Mononuclear cell (primary cell): ENCODE data around the gene OPN1MW2. TPM values are rescaled to one million over a fixed set of nuclear protein-coding genes. Genes with fewer than 3 reads are reported as not detected.
"Not testable (repeated sequence)": the region's sequence is repeated elsewhere in the genome, so short reads cannot be mapped to it uniquely, and the experiment has no call there.

ENCODE experiments used
- H3K27me3 ChIP-seq: 2 replicates; pipeline ENCODE4 v1.6.0; 2011; ENCODE audit warnings: low read length, control low read depth; ENCODE audit not compliant: insufficient read depth
- H3K4me1 ChIP-seq: 2 replicates; pipeline ENCODE4 v1.5.1; 2011; ENCODE audit warnings: mild to moderate bottlenecking, low read length, control low read depth; ENCODE audit not compliant: insufficient read depth
- H3K4me3 ChIP-seq: 2 replicates; pipeline ENCODE4 v1.5.1; 2011; ENCODE audit warnings: mild to moderate bottlenecking, low read length, moderate library complexity
- H3K9me3 ChIP-seq: 2 replicates; pipeline ENCODE4 v1.5.1; 2011; ENCODE audit warnings: low read depth, mild to moderate bottlenecking, control low read depth, low read length
- total RNA-seq: library from RNA; depleted of rRNA; stranded (reverse); fragments of >200 nt; gene quantifications from one replicate; pipeline ENCODE4 v1.2.3, GENCODE V29; 2012

Gene OPN1MW2
- not detected for total RNA-seq

DNA sequence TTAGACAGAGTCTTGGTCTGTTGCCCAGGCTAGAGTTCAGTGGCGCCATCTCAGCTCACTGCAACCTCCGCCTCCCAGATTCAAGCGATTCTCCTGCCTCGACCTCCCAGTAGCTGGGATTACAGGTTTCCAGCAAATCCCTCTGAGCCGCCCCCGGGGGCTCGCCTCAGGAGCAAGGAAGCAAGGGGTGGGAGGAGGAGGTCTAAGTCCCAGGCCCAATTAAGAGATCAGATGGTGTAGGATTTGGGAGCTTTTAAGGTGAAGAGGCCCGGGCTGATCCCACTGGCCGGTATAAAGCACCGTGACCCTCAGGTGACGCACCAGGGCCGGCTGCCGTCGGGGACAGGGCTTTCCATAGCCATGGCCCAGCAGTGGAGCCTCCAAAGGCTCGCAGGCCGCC is at the start of gene OPN1MW2:
Gene OPN1MW2 (plus strand): TSS at position 301 of the 400 bp plus-strand sequence. CDS start 60 bp downstream, at position 361.
- not testable (repeated sequence) for H3K4me1 ChIP-seq, H3K4me3 ChIP-seq, H3K9me3 ChIP-seq, H3K27me3 ChIP-seq

DNA sequence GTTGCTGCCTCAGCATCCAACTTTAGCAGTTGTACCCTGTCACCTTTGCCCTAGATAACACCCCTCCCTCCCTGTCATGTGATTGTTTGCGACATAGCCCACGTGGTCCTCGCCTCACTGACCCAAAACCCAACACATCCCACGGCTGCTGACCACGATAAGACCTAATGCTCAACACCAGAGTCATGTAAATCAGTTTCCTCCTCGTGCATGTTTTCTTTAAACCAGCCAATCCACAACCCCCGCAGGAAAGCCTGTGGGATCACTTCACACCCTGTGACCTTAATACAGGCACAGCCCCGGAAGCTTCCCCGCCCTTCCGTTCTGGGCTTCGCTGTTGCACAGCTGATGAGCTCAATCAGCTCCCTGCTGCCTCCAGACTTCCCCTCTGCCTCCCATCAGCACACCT is 47.0 kb upstream of the OPN1MW2 start:
- not testable (repeated sequence) for H3K27me3 ChIP-seq, H3K9me3 ChIP-seq, H3K4me1 ChIP-seq, H3K4me3 ChIP-seq

DNA sequence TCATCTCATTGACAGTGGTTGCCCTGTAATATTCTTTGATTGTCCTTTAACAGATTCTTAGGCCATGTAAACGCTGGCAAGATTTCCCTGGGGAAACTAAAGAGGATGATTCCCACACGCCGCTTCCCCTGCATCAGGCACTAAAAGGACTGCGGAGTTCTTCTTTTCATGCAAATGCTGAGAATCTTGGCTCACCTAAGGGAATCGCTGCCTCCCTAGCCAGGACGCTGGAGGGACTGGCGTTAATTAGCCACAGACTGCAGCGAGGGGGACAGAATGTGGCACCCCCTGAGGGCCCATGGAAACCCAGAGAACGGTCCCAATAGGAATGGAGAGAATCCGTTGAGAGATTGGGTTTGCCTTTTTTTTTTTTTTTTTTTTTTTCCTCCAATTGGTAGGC is 45.2 kb upstream of the OPN1MW2 start:
- not testable (repeated sequence) for H3K9me3 ChIP-seq, H3K4me1 ChIP-seq, H3K4me3 ChIP-seq, H3K27me3 ChIP-seq

DNA sequence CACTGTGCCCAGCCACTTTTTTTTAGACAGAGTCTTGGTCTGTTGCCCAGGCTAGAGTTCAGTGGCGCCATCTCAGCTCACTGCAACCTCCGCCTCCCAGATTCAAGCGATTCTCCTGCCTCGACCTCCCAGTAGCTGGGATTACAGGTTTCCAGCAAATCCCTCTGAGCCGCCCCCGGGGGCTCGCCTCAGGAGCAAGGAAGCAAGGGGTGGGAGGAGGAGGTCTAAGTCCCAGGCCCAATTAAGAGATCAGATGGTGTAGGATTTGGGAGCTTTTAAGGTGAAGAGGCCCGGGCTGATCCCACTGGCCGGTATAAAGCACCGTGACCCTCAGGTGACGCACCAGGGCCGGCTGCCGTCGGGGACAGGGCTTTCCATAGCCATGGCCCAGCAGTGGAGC is 37.3 kb upstream of the OPN1MW2 start, which contains the start of gene OPN1MW:
Gene OPN1MW (plus strand): TSS at position 301 of the 400 bp plus-strand sequence. CDS start 82 bp downstream, at position 383.
- H3K9me3 ChIP-seq, H3K4me3 ChIP-seq, H3K27me3 ChIP-seq, H3K4me1 ChIP-seq: not testable (repeated sequence)

DNA sequence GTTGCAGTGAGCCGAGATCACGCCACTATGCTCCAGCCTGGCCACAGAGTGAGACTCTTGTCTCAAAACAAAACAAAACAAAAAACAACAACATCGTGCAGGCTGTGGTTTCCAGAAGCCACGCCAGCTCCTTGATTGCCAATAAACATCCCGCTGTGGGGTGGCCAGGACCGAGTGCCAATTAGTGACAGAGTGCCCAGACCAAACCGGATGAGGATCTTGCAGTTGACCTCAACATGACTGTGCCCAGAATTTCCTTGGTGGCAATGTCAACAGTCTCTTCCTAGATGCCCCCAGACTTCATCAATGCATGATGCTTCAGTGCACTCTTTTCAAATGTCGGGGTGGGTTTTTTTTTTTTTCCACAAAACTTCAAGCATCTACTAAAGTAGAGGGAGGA is 35.8 kb upstream of the OPN1MW2 start:
- H3K27me3 ChIP-seq, H3K9me3 ChIP-seq, H3K4me1 ChIP-seq, H3K4me3 ChIP-seq: not testable (repeated sequence)

DNA sequence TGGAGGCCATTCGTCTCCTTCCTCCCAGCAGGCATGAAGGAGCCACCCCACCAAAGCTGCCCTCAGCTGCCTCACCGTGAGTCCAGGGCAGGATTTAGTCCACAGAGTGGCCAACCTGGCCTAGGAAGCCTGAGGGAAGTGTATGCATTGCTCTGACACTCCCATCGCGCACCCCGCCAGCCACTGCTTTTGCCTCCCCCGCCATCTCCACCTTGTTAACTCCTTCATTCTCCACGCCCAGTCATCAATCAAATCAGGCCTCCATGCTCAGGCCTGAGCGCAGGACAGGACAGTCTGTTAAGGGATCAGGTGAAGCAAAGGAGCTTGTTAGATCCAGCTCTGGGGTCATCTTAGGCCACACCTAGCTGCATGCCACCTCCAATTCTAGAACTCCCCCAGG is 26.7 kb upstream of the OPN1MW2 start:
- H3K4me1 ChIP-seq, H3K9me3 ChIP-seq, H3K4me3 ChIP-seq, H3K27me3 ChIP-seq: not testable (repeated sequence)

DNA sequence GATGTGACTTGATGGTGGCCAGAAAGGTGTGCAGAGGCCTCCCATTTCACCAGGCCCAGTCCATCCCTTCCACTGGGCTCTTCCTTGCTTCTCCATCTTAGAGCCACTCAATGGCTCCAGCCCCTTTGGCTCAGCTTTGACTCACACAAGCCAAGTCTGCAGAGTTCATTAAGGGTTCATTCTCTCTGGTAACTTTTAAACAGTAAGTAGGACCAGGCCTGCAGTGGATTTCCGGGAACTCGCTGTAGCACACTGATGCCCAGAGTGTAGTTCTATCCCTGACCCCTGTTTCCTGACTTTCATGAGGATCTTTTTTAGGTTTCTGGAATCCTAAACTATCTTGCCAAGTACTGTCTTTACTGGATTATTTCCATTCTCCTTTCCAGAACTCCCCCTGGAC is 25.2 kb upstream of the OPN1MW2 start:
- H3K27me3 ChIP-seq, H3K9me3 ChIP-seq, H3K4me3 ChIP-seq, H3K4me1 ChIP-seq: not testable (repeated sequence)

DNA sequence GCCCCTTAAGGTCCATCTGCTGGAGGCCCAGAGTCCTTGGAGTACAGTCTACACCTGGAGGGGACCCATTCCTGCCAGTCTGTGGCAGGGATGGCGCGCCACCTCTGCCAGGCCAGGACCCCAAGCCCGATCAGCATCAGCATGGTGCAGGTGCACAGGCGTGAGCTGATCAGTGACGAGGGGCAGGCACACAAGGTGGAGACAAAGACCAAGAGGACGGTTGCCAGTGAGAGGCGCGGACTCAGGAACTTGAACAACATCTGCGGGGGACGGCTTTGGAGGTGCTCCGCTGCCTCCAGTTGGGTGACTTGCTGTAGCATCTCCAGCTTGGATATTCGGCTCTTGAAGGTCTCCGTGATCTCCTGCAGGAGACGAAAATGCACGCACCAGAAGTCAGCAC is 23.1 kb upstream of the OPN1MW2 start:
- not testable (repeated sequence) for H3K4me1 ChIP-seq, H3K9me3 ChIP-seq, H3K4me3 ChIP-seq, H3K27me3 ChIP-seq

DNA sequence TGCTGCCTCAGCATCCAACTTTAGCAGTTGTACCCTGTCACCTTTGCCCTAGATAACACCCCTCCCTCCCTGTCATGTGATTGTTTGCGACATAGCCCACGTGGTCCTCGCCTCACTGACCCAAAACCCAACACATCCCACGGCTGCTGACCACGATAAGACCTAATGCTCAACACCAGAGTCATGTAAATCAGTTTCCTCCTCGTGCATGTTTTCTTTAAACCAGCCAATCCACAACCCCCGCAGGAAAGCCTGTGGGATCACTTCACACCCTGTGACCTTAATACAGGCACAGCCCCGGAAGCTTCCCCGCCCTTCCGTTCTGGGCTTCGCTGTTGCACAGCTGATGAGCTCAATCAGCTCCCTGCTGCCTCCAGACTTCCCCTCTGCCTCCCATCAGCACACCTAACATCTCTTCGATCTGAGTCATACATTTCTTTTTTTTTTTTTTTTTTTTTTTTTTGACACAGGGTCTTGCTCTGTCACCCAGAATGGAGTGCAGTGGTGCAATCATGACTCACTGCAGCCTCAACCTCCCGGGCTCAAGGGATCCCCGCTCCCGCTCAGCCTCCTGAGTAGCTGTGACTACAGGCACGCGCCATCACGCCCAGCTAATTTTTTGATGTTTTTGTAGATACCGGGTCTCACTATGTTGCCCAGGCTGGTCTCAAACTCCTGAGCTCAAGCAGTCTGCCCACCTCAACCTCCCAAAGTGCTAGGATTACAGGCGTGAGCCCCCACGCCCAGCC is 9.7 kb upstream of the OPN1MW2 start:
- not testable (repeated sequence) for H3K4me3 ChIP-seq, H3K9me3 ChIP-seq, H3K27me3 ChIP-seq, H3K4me1 ChIP-seq

DNA sequence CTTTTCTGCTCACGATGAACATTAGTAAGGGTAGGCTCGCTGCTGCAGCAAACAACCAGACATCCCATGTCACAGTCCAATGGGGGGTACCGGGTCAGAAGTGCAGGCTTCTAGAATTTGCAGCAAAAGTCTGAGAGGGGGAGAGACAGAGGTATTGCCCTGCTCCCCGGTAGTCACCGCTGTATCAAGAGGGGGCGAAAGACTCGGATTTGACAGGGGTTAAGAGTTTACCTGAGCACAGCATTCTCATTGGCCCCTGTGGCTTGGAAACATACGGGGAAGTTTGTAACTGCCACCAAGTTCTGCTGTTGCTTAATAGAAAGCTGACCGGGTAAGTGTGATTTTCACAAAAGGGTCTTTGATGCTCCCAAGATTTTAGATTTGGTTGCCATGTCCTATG is 8.5 kb upstream of the OPN1MW2 start:
- not testable (repeated sequence) for H3K9me3 ChIP-seq, H3K27me3 ChIP-seq, H3K4me1 ChIP-seq, H3K4me3 ChIP-seq

DNA sequence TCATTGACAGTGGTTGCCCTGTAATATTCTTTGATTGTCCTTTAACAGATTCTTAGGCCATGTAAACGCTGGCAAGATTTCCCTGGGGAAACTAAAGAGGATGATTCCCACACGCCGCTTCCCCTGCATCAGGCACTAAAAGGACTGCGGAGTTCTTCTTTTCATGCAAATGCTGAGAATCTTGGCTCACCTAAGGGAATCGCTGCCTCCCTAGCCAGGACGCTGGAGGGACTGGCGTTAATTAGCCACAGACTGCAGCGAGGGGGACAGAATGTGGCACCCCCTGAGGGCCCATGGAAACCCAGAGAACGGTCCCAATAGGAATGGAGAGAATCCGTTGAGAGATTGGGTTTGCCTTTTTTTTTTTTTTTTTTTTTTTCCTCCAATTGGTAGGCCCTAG is 8.1 kb upstream of the OPN1MW2 start:
- not testable (repeated sequence) for H3K4me3 ChIP-seq, H3K27me3 ChIP-seq, H3K9me3 ChIP-seq, H3K4me1 ChIP-seq

DNA sequence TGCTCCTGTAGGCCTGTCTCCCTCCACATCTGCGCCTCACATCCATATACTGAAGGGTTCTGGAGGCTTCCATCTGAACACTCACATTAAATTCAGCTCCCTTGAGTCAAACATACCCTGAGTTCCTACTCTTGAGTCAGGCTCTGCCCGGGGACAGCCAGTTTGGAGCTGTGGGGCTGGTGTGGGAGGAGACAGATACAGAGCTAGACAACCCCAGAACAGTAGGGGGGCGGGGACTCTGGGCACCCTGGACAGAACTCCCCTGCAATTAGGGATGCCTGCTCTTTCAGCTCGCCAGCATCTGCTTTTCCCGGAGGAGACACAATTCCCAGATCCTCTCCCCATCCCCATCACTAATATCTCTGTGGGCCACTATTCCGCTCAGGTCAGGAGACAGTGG is 5.7 kb downstream of the OPN1MW2 start:
- not testable (repeated sequence) for H3K9me3 ChIP-seq, H3K4me1 ChIP-seq, H3K4me3 ChIP-seq, H3K27me3 ChIP-seq

DNA sequence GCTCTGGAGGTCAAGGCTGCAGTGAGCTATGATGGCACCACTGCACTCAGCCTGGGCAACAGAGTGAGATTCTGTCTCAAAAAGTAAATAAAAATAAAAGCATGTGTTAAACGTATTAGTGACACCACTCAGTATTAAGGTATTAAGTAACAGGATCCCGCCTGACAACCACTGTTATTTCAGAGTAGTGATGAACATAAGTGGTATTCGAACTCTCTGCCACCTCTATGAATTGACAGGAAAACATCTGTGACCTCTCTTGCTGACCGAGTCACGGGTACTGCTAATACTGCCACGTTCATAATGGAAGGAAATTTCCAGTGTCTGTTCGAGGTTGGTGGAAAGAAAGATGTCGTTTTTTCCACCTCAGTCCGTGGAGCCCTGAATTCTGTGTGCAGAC is 7.2 kb downstream of the OPN1MW2 start:
- H3K4me3 ChIP-seq, H3K9me3 ChIP-seq, H3K4me1 ChIP-seq, H3K27me3 ChIP-seq: not testable (repeated sequence)

DNA sequence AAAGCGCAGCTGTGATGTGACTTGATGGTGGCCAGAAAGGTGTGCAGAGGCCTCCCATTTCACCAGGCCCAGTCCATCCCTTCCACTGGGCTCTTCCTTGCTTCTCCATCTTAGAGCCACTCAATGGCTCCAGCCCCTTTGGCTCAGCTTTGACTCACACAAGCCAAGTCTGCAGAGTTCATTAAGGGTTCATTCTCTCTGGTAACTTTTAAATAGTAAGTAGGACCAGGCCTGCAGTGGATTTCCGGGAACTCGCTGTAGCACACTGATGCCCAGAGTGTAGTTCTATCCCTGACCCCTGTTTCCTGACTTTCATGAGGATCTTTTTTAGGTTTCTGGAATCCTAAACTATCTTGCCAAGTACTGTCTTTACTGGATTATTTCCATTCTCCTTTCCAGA is 11.9 kb downstream of the OPN1MW2 start:
- H3K27me3 ChIP-seq, H3K4me1 ChIP-seq, H3K4me3 ChIP-seq, H3K9me3 ChIP-seq: not testable (repeated sequence)

DNA sequence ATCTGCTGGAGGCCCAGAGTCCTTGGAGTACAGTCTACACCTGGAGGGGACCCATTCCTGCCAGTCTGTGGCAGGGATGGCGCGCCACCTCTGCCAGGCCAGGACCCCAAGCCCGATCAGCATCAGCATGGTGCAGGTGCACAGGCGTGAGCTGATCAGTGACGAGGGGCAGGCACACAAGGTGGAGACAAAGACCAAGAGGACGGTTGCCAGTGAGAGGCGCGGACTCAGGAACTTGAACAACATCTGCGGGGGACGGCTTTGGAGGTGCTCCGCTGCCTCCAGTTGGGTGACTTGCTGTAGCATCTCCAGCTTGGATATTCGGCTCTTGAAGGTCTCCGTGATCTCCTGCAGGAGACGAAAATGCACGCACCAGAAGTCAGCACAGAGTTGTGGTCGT is 14.1 kb downstream of the OPN1MW2 start:
- not testable (repeated sequence) for H3K4me1 ChIP-seq, H3K9me3 ChIP-seq, H3K27me3 ChIP-seq, H3K4me3 ChIP-seq

DNA sequence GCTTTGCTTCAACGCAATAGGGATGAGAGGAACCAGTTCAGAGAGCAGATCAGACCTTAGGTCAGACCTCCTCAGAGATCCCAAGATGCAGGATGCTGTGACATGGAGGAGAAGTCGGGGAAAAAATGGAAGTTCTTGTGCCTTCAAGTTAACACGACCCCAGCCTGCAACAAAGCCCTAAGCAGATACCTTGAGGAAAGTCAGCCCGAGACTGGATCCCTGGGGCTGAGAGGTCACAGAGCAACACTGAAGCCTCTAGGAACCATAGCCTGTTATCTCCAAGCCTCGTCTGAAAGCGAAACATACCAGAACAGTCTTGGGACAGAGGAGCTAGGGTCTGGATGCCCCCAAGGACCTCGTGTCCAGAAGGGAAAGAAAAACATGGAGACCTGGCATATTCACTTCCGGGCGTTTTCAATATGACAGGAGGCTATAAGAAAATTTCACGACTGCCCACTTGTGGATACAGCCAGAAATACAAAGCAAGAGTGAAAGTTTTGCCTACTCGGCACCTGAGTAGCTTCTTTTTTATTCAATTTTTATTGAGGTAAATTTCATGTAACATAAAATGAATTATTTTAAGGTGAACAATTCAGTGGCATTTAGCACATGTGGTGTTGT is 19.5 kb downstream of the OPN1MW2 start:
- H3K9me3 ChIP-seq, H3K4me3 ChIP-seq, H3K4me1 ChIP-seq, H3K27me3 ChIP-seq: not testable (repeated sequence)
